HCT116 (cell line): Measurements from ENCODE around the gene GPR157.

ENCODE experiments used
- CTCF ChIP-seq, 3 experiments: fragments of 200-600 bp in 1 of 3; sonication (generic) in 1 of 3; IDR thresholded peaks in 2 of 3; conservative IDR thresholded peaks in 1 of 3; 2 replicates each; pipeline ENCODE4 v1.5.1; 2012 to 2017; ENCODE audit warnings: low read depth in 2 of 3, low read length in 2 of 3, antibody characterized with exemption in 1 of 3, borderline replicate concordance in 1 of 3, control low read depth in 1 of 3, mild to moderate bottlenecking in 1 of 3, mixed read lengths in 1 of 3, mixed run types in 1 of 3, moderate library complexity in 1 of 3; ENCODE audit not compliant: insufficient read depth in 1 of 3
- FOSL1 ChIP-seq: IDR thresholded peaks from 2 replicates; pipeline ENCODE4 v1.6.1; 2012; ENCODE audit warnings: low read depth
- TCF7L2 ChIP-seq: IDR thresholded peaks from 2 replicates; pipeline ENCODE4 v1.7.0; 2011; ENCODE audit warnings: borderline replicate concordance, inconsistent platforms; ENCODE audit not compliant: insufficient read depth, insufficient read length; ENCODE audit errors: extremely low read depth

GRCh38 chr1:9119745-9120144 is 9.2 kb downstream of the GPR157 start:
- TF ChIP-seq TCF7L2 (no peak), FOSL1 (no peak), CTCF (IDR thresholded peaks at IDR 0.05 in 2 of 3, conservative IDR thresholded peaks at IDR 0.05 in 1 of 3; ENCODE audit: borderline replicate concordance in 1 of 3, insufficient read depth in 1 of 3, low read depth in 2 of 3, low read length in 2 of 3) (no peak)
